Measurements from ENCODE around the gene TSPO2. TPM values are rescaled to one million over a fixed set of nuclear protein-coding genes. Genes with fewer than 3 reads are reported as not detected.

Gene TSPO2
- total and polyA plus RNA-seq, 2 of the 13 experiments (the other 11 are each of a cell fraction or from before 2014, with no cell fraction given), result 0.55 TPM; not detected in 1

GRCh38 chr6:41011673-41012072 lies 30.6 kb upstream of the TSPO2 start (continued):
- TF ChIP-seq IRF9 (CRISPR knock-in tag; IDR thresholded peaks at IDR 0.05; ENCODE audit: borderline replicate concordance), result 0 out of 2 replicates have a peak, but pooled peaks have one; percentile 31
- TF ChIP-seq FOXP1 (IDR thresholded peaks at IDR 0.05), result no peak
- TF ChIP-seq FOXP1 (CRISPR knock-in tag; IDR thresholded peaks at IDR 0.05), result peak; percentile 8; the same call in 1 of the 2 replicates
- 0 out of 2 replicates have a peak, but pooled peaks have one; percentile 14 for TF ChIP-seq FOXK1 (CRISPR knock-in tag; IDR thresholded peaks at IDR 0.05; ENCODE audit: borderline replicate concordance, low read depth)
- no peak for TF ChIP-seq ZNF337 (CRISPR knock-in tag; IDR thresholded peaks at IDR 0.05; ENCODE audit: borderline replicate concordance, low read depth)
- TF ChIP-seq ARID5B (CRISPR knock-in tag; IDR thresholded peaks at IDR 0.05), result peak; percentile 64
- no peak for TF ChIP-seq ZBTB20 (CRISPR knock-in tag; IDR thresholded peaks at IDR 0.05; ENCODE audit: borderline replicate concordance, low read depth)
- no peak for TF ChIP-seq ARNT (IDR thresholded peaks at IDR 0.05)
- TF ChIP-seq ARID3A (IDR thresholded peaks at IDR 0.05; ENCODE audit: low read depth, low read length), result no peak
- no peak for TF ChIP-seq ZNF614 (CRISPR knock-in tag; IDR thresholded peaks at IDR 0.05; ENCODE audit: borderline replicate concordance)
- no peak for TF ChIP-seq RELA (CRISPR knock-in tag; IDR thresholded peaks at IDR 0.05)
- TF ChIP-seq ETV6 (CRISPR knock-in tag; conservative IDR thresholded peaks at IDR 0.05), result no peak
- no peak for TF ChIP-seq RFXANK (CRISPR knock-in tag; IDR thresholded peaks at IDR 0.05)
- TF ChIP-seq ATF7 (IDR thresholded peaks at IDR 0.05), result no peak
- TF ChIP-seq ATF7 (CRISPR knock-in tag; IDR thresholded peaks at IDR 0.05), result no peak
- TF ChIP-seq ATF5 (CRISPR knock-in tag; IDR thresholded peaks at IDR 0.05; ENCODE audit: low read depth), result no peak
- TF ChIP-seq RARG (CRISPR knock-in tag; IDR thresholded peaks at IDR 0.05; ENCODE audit: low read depth), result no peak
- TF ChIP-seq ZNF607 (CRISPR knock-in tag; IDR thresholded peaks at IDR 0.05; ENCODE audit: borderline replicate concordance), result no peak
- no peak for TF ChIP-seq ZFP36L1 (CRISPR knock-in tag; IDR thresholded peaks at IDR 0.05)
- TF ChIP-seq ZXDC (CRISPR knock-in tag; IDR thresholded peaks at IDR 0.05), result no peak
- TF ChIP-seq NCOA1 (CRISPR knock-in tag; IDR thresholded peaks at IDR 0.05), result no peak
- no peak for TF ChIP-seq ZNF225 (CRISPR knock-in tag; IDR thresholded peaks at IDR 0.05)
- no peak for TF ChIP-seq KLF15 (CRISPR knock-in tag; IDR thresholded peaks at IDR 0.05; ENCODE audit: borderline replicate concordance)

All from HepG2 (cell line).